ENCODE data around the gene CARHSP1. TPM values are rescaled to one million over a fixed set of nuclear protein-coding genes. Genes with fewer than 3 reads are reported as not detected.

Gene CARHSP1
- total RNA-seq, 1 donor from 2014 or later = 61.5 TPM

DNA sequence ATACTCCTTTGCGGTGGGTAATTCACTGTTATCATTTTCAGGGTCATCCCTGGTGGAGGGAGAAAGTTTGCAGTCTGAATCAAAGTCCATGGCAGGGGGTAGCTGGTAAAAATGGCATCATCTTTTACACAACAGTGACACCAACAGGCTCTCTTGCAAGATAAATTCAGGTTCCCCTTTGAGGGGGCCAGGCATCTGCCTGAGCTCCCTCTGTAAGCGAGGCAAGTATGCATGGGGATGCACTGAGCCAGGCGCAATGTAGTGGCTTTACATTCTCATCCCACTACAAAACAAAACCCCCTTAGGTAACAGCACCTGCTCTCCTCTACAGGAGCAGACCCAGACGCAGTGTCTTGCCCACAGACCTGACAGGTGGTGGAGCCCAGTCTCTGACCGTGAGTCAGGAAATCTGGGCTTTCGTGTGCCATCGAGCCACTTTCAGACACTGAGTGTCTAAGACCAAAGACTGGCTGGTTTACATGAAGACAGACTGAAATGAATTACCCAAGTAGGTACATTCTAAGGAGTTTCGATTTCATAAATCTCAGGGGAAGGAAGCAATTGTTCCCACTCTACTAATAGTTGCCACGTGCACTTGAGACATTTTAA, 31.0 kb upstream of the CARHSP1 start:
- H3K4me3 Mint-ChIP-seq (ENCODE audit: unreplicated experiment) = no peak overlapping the region
- DNase-seq (ENCODE audit: low read depth) = no peak
- Histone ChIP-seq H3K79me2 (ENCODE audit: insufficient read depth, low read length) (no peaks in the 10 kb centered on the region), H3K4me1 (ENCODE audit: insufficient read depth, low read length) (no peaks in the 10 kb centered on the region), H3K4me3 (ENCODE audit: insufficient read depth, low read depth, low read length) (no peak overlapping the region), H3K4me2 (ENCODE audit: low read length) (no peak overlapping the region), H3K27me3 (ENCODE audit: insufficient read depth, low read length) (no peaks in the 10 kb centered on the region), H3K9me3 (ENCODE audit: insufficient read depth, low read depth, low read length) (no peaks in the 10 kb centered on the region), H3K9ac (ENCODE audit: low read length) (no peak overlapping the region), H4K20me1 (ENCODE audit: insufficient read depth, low read length) (peaks cover 17% of the 10 kb centered on the region), H2AFZ (ENCODE audit: low read depth, low read length) (no peak overlapping the region), H3K27ac (ENCODE audit: low read depth, low read length) (no peak overlapping the region), H3K36me3 (ENCODE audit: insufficient read depth, low read length) (peaks cover 77% of the 10 kb centered on the region)
- no peaks in the 10 kb centered on the region for H3K4me1 Mint-ChIP-seq (ENCODE audit: low read depth, unreplicated experiment)
- H3K27ac Mint-ChIP-seq (ENCODE audit: unreplicated experiment) = no peak overlapping the region
- H3K27me3 Mint-ChIP-seq (ENCODE audit: low read depth, unreplicated experiment) = no peaks in the 10 kb centered on the region
- peaks cover 11% of the 10 kb centered on the region for H3K36me3 Mint-ChIP-seq (ENCODE audit: low read depth, unreplicated experiment)
- no peak for TF ChIP-seq EZH2 (IDR thresholded peaks at IDR 0.05; ENCODE audit: insufficient read depth, low read length)
- TF ChIP-seq, protein P1, sequence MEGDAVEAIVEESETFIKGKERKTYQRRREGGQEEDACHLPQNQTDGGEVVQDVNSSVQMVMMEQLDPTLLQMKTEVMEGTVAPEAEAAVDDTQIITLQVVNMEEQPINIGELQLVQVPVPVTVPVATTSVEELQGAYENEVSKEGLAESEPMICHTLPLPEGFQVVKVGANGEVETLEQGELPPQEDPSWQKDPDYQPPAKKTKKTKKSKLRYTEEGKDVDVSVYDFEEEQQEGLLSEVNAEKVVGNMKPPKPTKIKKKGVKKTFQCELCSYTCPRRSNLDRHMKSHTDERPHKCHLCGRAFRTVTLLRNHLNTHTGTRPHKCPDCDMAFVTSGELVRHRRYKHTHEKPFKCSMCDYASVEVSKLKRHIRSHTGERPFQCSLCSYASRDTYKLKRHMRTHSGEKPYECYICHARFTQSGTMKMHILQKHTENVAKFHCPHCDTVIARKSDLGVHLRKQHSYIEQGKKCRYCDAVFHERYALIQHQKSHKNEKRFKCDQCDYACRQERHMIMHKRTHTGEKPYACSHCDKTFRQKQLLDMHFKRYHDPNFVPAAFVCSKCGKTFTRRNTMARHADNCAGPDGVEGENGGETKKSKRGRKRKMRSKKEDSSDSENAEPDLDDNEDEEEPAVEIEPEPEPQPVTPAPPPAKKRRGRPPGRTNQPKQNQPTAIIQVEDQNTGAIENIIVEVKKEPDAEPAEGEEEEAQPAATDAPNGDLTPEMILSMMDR (IDR thresholded peaks at IDR 0.05; ENCODE audit: insufficient read depth, low read depth, low read length) = no peak
- no peak for FAIRE-seq
- no peaks in the 10 kb centered on the region for H3K9me3 Mint-ChIP-seq (ENCODE audit: unreplicated experiment)

- Mint-ChIP-seq H3K4me3 (ENCODE audit: unreplicated experiment) (no peak overlapping the region), H3K4me1 (ENCODE audit: low read depth, unreplicated experiment) (no peaks in the 10 kb centered on the region), H3K27ac (ENCODE audit: unreplicated experiment) (no peak overlapping the region), H3K9me3 (ENCODE audit: unreplicated experiment) (no peaks in the 10 kb centered on the region), H3K27me3 (ENCODE audit: low read depth, unreplicated experiment) (no peaks in the 10 kb centered on the region), H3K36me3 (ENCODE audit: low read depth, unreplicated experiment) (peaks cover 15% of the 10 kb centered on the region)
- Histone ChIP-seq H4K20me1 (ENCODE audit: insufficient read depth, low read length) (peaks cover 18% of the 10 kb centered on the region), H3K79me2 (ENCODE audit: insufficient read depth, low read length) (no peaks in the 10 kb centered on the region), H3K9ac (ENCODE audit: low read length) (no peak overlapping the region), H3K27ac (ENCODE audit: low read depth, low read length) (no peak overlapping the region), H3K4me2 (ENCODE audit: low read length) (no peak overlapping the region), H2AFZ (ENCODE audit: low read depth, low read length) (no peak overlapping the region), H3K9me3 (ENCODE audit: insufficient read depth, low read depth, low read length) (no peaks in the 10 kb centered on the region), H3K4me1 (ENCODE audit: insufficient read depth, low read length) (no peaks in the 10 kb centered on the region), H3K27me3 (ENCODE audit: insufficient read depth, low read length) (no peaks in the 10 kb centered on the region), H3K4me3 (ENCODE audit: insufficient read depth, low read depth, low read length) (no peak overlapping the region), H3K36me3 (ENCODE audit: insufficient read depth, low read length) (peaks cover 83% of the 10 kb centered on the region)
- DNase-seq (ENCODE audit: low read depth) = no peak
- no peak for TF ChIP-seq EZH2 (IDR thresholded peaks at IDR 0.05; ENCODE audit: insufficient read depth, low read length)
- TF ChIP-seq, protein P1 (IDR thresholded peaks at IDR 0.05; ENCODE audit: insufficient read depth, low read depth, low read length) = no peak
- no peak for FAIRE-seq
Measured at GRCh38 chr16:8898660-8899318, 30.0 kb upstream of the CARHSP1 start.
